Colonic mucosa (tissue), 4 donors: ENCODE data around the gene ACTL9. TPM values are rescaled to one million over a fixed set of nuclear protein-coding genes. Genes with fewer than 3 reads are reported as not detected.
"Not testable (repeated sequence)": the region's sequence is repeated elsewhere in the genome, so short reads cannot be mapped to it uniquely, and the experiment has no call there.

Source experiments
- DNase-seq: peaks from one replicate; pipeline ENCODE4 v3.0.0-alpha.2; 2020
- H3K27ac ChIP-seq: fragments of 200-600 bp; one replicate; pipeline ENCODE4 v1.8.0; 2021
- H3K27me3 ChIP-seq: fragments of 200-600 bp; one replicate; pipeline ENCODE4 v1.8.0; 2021
- H3K36me3 ChIP-seq: fragments of 200-600 bp; one replicate; pipeline ENCODE4 v1.8.0; 2021
- H3K4me1 ChIP-seq: fragments of 200-600 bp; one replicate; pipeline ENCODE4 v1.8.0; 2021; ENCODE audit warnings: mild to moderate bottlenecking
- H3K4me3 ChIP-seq: fragments of 200-600 bp; one replicate; pipeline ENCODE4 v1.8.0; 2021
- H3K9ac ChIP-seq, 2 donors: one replicate each; pipeline ENCODE4 v1.7.0; 2013; ENCODE audit warnings: control low read depth in 2 of 2, low read depth in 2 of 2, low read length in 2 of 2
- H3K9me3 ChIP-seq: fragments of 200-600 bp; one replicate; pipeline ENCODE4 v1.8.0; 2021
- CTCF ChIP-seq: fragments of 200-600 bp; IDR thresholded peaks from one replicate; pipeline ENCODE4 v1.8.0; 2022; ENCODE audit warnings: antibody characterized with exemption, mild to moderate bottlenecking
- intact Hi-C: fragments of 100-400 bp; cut with DNase I; formaldehyde crosslinking; loops from one replicate; pipeline ENCODE4 v1.14.1; 2022
- total RNA-seq, 2 donors: library from RNA; stranded (reverse); fragmentation: NEBNext Ultra II Directional in 1 of 2; extraction: Animal tissue kit (Norgen Biotek cat#: 25700) in 1 of 2; gene quantifications; one replicate each; pipeline ENCODE4 v1.2.1, GENCODE V29; 2021
- donor health status: healthy.
- donor health status: DM: no; HTN: no; CAD: no.
- donor health status: DM: no; HTN: no; CAD: no.

ACTL9 gene
- not detected for total RNA-seq

GRCh38 chr19:8698433-8699063 is at the start of gene ACTL9:
Gene ACTL9 (minus strand): TSS chr19:8698795. CDS start chr19:8698701, 94 bp downstream.
- Histone ChIP-seq H3K9me3 (no peaks in the 10 kb centered on the region), H3K36me3 (no peaks in the 10 kb centered on the region), H3K27ac (no peak within 1 kb of the TSS), H3K4me1 (no peaks in the 10 kb centered on the region), H3K4me3 (no peak within 1 kb of the TSS), H3K27me3 (peaks cover 5% of the 10 kb centered on the region), H3K9ac (no peak within 1 kb of the TSS)
- intact Hi-C loops = no loop called here
- DNase-seq = no peak
- no peak for TF ChIP-seq CTCF

GRCh38 chr19:8739291-8740065 is 40.9 kb upstream of the ACTL9 start:
- H3K27me3 ChIP-seq, H3K4me3 ChIP-seq, H3K9me3 ChIP-seq, H3K9ac ChIP-seq, H3K27ac ChIP-seq, DNase-seq, H3K4me1 ChIP-seq, intact Hi-C loops, H3K36me3 ChIP-seq: not testable (repeated sequence)

- Histone ChIP-seq H3K27me3 (no peaks in the 10 kb centered on the region), H3K4me3 (no peak overlapping the region), H3K9me3 (no peaks in the 10 kb centered on the region), H3K36me3 (no peaks in the 10 kb centered on the region), H3K9ac (no peak overlapping the region), H3K4me1 (no peaks in the 10 kb centered on the region), H3K27ac (no peak overlapping the region)
- DNase-seq = no peak
- intact Hi-C loops = no loop called here
- TF ChIP-seq CTCF = no peak
Observed at GRCh38 chr19:8738377-8738776, 39.8 kb upstream of the ACTL9 start.

- intact Hi-C loops = no loop called here
- H3K4me1 ChIP-seq = no peaks in the 10 kb centered on the region
- no peak for TF ChIP-seq CTCF
- H3K9ac ChIP-seq = no peak overlapping the region
- no peaks in the 10 kb centered on the region for H3K27me3 ChIP-seq
- H3K4me3 ChIP-seq = no peak overlapping the region
- H3K27ac ChIP-seq = no peak overlapping the region
- no peaks in the 10 kb centered on the region for H3K36me3 ChIP-seq
- H3K9me3 ChIP-seq = no peaks in the 10 kb centered on the region
- DNase-seq = no peak
Observed at GRCh38 chr19:8731428-8732169, 33.0 kb upstream of the ACTL9 start.

GRCh38 chr19:8724276-8724675 is 25.7 kb upstream of the ACTL9 start:
- Histone ChIP-seq H3K9ac (no peak overlapping the region), H3K27me3 (no peaks in the 10 kb centered on the region), H3K27ac (no peak overlapping the region), H3K36me3 (no peaks in the 10 kb centered on the region), H3K4me3 (no peak overlapping the region), H3K9me3 (no peaks in the 10 kb centered on the region), H3K4me1 (no peaks in the 10 kb centered on the region)
- intact Hi-C loops = no loop called here
- no peak for DNase-seq
- TF ChIP-seq CTCF = no peak
